HG03571 (cell line): ENCODE data around the gene PPA2.

Experiments
- ATAC-seq: cut with Tn5 transposase; IDR thresholded peaks from one replicate; pipeline ENCODE4 v1.9.1; 2021; ENCODE audit not compliant: unreplicated experiment

PPA2 gene

GRCh38 chr4:105329081-105329480 is 144.8 kb downstream of the PPA2 start:
- ATAC-seq: no peak

- ATAC-seq: no peak
These were observed 145.9 kb downstream of the PPA2 start for GRCh38 chr4:105327956-105328355.

GRCh38 chr4:105327222-105327621 is 146.6 kb downstream of the PPA2 start:
- no peak for ATAC-seq
